Hepatocyte (in vitro differentiated cells): ENCODE results near the gene MRPL10.

Source experiments
- EZH2 ChIP-seq: fragments of 200-600 bp; sonication (generic); IDR thresholded peaks from 2 replicates; pipeline ENCODE4 v1.6.1; 2016; ENCODE audit warnings: antibody characterized with exemption, mild to moderate bottlenecking, borderline replicate concordance
- EZH2phosphoT487 ChIP-seq: fragments of 200-600 bp; sonication (generic); IDR thresholded peaks from one replicate; pipeline ENCODE4 v1.6.1; 2018; ENCODE audit warnings: antibody characterized with exemption, mild to moderate bottlenecking, low read depth, moderate library complexity; ENCODE audit not compliant: unreplicated experiment, severe bottlenecking
- TF ChIP-seq, protein P1 (sequence below): fragments of 200-600 bp; sonication (generic); IDR thresholded peaks from 2 replicates; pipeline ENCODE4 v1.5.1; 2016; ENCODE audit warnings: antibody characterized with exemption, mild to moderate bottlenecking; ENCODE audit not compliant: poor library complexity

- TF ChIP-seq, protein P1, sequence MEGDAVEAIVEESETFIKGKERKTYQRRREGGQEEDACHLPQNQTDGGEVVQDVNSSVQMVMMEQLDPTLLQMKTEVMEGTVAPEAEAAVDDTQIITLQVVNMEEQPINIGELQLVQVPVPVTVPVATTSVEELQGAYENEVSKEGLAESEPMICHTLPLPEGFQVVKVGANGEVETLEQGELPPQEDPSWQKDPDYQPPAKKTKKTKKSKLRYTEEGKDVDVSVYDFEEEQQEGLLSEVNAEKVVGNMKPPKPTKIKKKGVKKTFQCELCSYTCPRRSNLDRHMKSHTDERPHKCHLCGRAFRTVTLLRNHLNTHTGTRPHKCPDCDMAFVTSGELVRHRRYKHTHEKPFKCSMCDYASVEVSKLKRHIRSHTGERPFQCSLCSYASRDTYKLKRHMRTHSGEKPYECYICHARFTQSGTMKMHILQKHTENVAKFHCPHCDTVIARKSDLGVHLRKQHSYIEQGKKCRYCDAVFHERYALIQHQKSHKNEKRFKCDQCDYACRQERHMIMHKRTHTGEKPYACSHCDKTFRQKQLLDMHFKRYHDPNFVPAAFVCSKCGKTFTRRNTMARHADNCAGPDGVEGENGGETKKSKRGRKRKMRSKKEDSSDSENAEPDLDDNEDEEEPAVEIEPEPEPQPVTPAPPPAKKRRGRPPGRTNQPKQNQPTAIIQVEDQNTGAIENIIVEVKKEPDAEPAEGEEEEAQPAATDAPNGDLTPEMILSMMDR = no peak
- TF ChIP-seq EZH2 (no peak), EZH2phosphoT487 (no peak)
Measured at GRCh38 chr17:47818002-47818695, 13.2 kb downstream of the MRPL10 start.
